ENCODE measurements around the gene ALDOB. TPM values are rescaled to one million over a fixed set of nuclear protein-coding genes. Genes with fewer than 3 reads are reported as not detected.
A peak's percentile ranks its signal among the peaks of the same experiment; 100 is the strongest.

ALDOB gene
- total RNA-seq = 0.43 TPM
- long read RNA-seq, partial matches to known transcripts = 0 of 1 reads
- long read RNA-seq, other reads (novel, unspliced or antisense) = 1 of 1 reads

DNA sequence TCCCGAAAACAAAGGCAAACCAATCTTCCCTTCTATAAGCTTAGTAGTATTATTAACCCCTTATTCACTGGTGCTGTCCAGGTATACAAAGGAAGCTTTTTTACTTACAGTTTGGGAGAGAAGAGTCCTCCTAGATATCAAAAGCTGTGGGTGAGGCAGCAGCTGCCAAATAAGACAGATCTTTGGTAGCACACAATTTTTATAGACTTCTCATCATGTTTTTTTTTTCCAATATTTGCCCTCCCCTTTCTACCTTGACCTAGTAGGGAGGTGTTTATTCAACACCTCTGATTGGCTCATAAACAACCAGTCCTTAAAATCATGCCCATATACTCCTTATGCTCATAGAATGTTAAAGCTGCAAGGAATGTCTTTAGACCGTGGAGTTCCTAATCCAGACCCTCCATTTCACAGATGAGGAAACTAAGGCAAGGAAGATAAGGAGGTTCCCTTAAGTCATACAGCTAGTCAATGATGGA is at the start of gene ALDOB:
Gene ALDOB (minus strand): TSS at position 174 of the 479 bp plus-strand sequence. CDS start 4,887 bp downstream, outside the sequence.
- DNase-seq (ENCODE audit: missing footprints) (no peak), ATAC-seq (no peak)
- intact Hi-C loops (cut with DNase I) = no loop called here

DNA sequence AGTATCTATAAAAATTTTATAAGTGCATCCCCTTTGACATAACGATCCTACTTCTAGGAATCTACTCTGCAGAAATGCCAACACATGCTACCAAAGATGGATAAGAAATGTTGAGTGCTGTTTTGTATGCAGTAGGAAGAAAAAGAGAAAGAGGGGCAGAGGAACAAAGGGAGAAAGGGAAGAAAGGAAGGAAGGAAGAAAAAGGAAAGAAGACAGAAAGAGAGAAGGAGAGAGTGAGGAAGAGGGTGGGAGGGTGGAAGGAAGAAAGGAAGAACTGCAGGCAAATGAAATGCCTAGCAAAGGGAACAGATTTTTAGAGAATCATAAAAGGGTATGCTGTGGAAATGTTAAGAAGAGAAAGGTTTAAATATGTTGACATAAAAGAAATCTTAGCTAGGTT is 48.5 kb upstream of the ALDOB start:
- intact Hi-C loops (cut with DNase I) = no loop called here
- DNase-seq (ENCODE audit: missing footprints) (no peak), ATAC-seq (no peak)

DNA sequence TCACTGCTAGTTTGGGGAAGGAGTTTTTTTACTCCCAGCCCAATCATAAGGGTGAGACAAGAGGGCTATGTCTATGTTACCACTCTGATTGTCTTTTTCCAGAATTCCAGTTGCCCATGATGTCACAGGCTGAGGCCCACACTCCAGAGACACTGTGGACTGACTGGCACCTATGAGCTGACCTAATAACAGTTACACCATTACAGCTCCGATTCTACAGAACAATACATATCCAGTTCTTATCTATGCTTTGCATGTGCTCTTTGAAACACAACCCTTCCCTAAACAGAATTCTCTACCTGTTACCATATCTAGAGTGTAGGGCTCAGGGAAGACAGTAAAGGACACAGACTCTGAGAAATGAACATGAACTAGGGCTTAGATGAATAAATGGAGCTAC is 45.7 kb upstream of the ALDOB start:
- intact Hi-C loops (cut with DNase I) = no loop called here
- DNase-seq (ENCODE audit: missing footprints) (no peak), ATAC-seq (no peak)

DNA sequence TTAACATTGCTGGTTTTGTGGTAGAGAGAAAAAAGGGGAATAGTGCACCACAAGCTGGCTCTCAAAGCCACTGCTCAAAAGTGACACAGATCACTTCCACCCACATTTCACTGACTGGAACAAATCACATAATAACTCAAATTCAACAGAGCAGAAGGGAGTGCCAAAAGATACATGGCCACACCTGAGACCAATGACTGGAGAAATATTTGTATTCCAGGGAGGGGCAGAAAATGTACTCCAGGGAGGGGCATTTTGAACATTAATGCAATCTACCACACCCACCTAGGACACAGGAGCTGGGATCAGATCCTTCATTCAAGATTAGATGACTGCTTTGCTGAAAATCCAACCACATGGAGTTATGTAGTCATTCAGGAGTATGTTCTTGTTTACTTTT is 44.8 kb upstream of the ALDOB start:
- intact Hi-C loops (cut with DNase I) = no loop called here
- ATAC-seq = no peak
- DNase-seq (ENCODE audit: missing footprints) = no peak

DNA sequence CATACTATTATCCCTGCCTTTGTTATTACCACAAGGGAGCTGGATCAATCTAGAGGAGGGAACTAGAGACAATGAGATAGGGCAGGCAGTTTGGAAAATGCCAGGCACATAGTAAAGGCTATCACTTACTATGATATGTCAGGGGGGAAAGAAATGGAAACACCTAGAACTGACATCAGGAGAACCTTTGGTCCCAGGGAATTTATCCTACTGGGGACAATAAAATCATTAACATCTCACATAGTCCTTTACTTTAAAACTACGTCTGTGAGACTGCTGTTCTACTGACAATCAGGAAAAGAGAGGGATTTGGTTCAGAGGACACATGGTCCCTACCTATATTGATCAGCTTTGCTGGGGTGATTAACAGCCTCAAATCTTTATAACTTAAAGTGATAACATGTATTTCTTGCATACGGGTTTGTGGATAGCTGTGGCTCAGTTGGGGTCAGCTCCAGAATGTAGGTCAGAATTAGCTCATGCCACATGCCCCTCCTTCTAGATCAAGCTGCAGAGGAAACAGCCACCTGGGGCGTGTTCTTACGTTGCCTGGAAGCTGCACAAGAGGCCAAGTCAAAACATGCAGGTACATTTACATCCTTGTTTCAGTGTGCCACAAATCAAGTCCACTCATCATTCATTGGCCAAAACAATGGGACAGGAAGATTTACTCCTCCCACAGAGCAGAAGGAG is 43.9 kb upstream of the ALDOB start:
- intact Hi-C loops (cut with DNase I) = no loop called here
- ATAC-seq (no peak), DNase-seq (ENCODE audit: missing footprints) (no peak)

DNA sequence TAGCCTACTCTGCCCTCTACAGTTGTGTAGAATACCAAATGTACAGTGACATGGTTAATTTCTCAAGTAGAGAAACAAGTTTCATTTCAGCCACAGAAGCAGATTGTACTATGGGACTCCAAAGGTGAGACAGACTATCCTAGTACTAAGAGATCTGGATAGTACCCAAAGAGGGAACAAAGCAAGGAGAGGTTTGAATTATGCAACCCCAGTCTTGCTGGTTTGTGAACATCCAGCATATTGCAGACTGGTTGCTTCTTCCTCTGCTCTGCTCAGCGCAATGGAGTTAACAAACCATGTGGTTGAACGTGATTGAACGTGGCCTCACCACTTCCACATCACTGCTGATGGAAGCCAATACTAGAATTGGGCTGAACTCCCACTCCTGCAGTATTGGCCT is 43.3 kb upstream of the ALDOB start:
- DNase-seq (ENCODE audit: missing footprints) (no peak), ATAC-seq (peak; percentile 47)
- intact Hi-C loops (cut with DNase I) = no loop called here

DNA sequence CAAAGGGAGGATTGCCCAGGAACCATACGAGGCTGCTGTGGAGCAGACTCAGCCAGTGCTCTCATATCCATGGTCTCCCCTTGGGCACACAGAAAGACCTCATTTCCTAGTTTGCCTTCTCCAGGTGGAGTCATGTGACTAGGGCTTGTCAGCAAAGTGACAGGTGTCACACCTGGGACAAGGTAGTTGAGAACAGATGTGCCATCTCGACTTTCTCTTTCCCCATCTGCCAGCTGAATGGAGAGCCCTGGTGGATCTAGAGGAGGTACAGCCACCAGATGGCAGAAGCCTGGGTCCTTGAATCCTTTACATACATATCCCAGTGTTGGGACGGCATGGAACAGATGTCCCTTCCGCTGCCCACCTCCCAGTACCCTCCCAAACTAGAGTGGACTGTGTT is 42.9 kb upstream of the ALDOB start:
- intact Hi-C loops (cut with DNase I) = no loop called here
- no peak for ATAC-seq

DNA sequence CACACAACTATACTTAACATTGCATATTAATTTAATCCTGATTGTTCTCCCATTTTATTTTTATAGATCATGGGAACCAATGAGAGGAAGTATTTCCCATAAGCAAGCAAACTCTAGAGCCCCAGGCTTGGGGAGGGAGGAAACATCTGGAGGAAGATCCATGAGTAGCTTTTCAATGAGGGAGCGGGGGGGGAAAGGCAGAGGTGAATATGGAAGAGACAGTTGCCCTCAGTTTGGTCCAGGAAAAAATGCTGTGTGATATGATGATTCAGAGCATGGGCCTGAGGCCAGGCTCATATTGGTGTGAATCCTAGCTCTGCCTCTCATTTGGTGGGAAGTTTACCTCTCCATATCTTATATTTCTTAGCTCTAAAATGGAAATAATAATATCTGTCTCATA is 42.2 kb upstream of the ALDOB start:
- ATAC-seq (no peak), DNase-seq (ENCODE audit: missing footprints) (no peak)
- intact Hi-C loops (cut with DNase I) = no loop called here

More for the DNA sequence above, 42.9 kb upstream of the ALDOB start:
- DNase-seq (ENCODE audit: missing footprints) = no peak

DNA sequence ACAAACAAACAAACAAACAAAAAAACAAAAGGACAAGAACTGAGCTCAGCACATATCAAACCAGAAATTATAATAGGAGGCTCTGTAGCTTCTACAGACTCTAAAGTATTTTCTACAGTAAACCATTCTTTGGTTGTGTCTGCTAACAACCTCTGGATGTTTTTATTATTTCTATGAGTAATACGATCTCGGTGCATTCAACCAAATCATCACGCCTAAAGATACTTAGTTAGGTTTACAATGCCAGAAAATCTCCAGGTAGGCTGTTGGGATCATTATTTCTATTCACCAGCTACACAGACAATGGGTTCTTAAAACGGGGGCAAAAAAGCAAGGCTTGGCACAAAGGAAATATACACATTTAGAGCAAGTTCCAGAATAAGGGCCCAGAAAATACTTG is 41.6 kb upstream of the ALDOB start:
- intact Hi-C loops (cut with DNase I) = no loop called here
- DNase-seq (ENCODE audit: missing footprints) = no peak
- ATAC-seq = no peak

DNA sequence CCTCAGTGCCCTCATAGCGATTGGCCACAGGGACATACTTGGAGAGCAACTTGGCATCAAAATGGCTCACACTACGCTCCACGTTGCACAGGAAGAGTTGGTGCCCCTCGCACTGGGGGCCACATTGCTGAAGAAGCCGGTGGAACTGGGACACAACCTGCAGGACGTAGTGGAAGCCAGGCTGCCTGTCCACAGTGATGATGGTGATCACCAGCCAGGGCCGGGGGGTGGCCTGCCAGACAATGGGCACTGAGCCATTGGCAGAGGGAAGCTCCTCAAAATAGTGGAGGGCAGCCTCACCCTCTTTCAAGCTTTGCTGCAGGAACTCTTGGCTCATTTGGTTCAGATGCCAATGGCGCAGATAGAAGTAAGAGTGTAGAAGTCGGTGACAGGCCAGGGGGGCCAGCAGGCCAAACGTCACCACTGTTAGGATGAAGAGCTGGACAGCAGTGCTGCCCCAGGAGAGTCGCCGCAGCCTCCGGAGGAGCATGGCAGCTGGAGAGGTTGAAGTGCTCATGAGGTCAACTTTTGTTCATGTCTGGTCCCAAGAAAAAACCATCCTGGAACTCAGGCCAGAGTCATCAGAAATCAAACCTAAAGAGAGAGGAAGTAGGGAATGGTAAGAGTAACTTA is 41.1 kb upstream of the ALDOB start:
- DNase-seq (ENCODE audit: missing footprints) (no peak), ATAC-seq (no peak)
- intact Hi-C loops (cut with DNase I) = no loop called here

DNA sequence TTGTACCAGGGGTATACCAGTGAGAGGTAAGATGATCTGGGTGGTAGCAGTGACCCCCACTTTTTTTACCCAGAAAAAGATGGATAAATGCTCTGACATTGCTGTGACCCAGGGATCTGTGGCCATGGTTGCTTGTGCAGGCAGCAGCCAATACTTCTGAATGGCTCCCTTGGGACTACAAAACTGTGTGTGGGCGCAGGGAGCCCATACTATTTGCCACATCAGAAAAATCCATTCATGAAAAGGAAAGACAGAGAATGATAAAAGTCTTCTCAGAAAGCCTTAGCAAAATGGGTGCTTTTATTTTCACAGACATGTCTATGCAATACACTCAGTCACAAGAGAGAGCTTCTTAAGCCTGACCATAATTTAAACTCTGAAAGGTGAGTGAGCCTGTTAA is 37.3 kb upstream of the ALDOB start:
- intact Hi-C loops (cut with DNase I) = no loop called here

DNA sequence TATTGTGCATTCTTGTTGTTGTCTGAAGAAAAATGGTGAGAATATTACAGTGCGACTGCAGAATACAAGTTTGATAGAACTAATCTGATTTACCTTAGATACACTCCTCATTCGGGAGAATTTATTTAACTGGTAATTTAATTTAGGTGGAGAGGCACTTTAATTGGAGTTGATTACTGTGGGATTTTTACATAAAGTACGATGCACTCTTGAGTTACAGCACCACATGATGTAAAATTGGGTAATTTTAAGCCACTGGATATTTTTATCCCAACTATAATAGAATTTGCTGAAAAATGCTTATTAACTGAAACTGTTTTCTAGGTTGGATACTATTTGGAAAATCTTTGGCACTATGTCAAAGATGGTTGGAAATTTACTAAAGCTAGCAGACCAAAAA is 35.4 kb upstream of the ALDOB start:
- no peak for DNase-seq (ENCODE audit: missing footprints)
- ATAC-seq = no peak
- intact Hi-C loops (cut with DNase I) = no loop called here

More for the DNA sequence above, 37.3 kb upstream of the ALDOB start:
- ATAC-seq (no peak), DNase-seq (ENCODE audit: missing footprints) (no peak)

DNA sequence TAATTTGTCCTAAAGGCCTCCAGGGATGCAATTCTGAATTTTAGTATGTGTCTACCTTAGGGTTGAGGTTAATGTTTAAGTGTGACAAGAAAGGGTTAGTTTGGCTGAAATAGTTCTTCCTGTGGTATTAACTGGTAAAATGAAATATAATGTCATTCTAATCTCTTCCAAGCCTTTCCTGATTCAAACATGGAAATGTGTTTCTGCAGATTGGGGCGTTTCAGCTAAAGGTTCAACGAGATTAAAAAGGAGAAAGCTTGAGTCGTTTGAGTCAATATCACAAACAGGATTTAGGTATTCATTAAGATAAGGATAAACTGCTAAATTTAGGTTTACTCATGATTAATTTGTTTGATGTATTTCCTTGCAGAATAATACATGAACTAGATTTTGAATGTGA is 34.4 kb upstream of the ALDOB start:
- ATAC-seq = no peak
- intact Hi-C loops (cut with DNase I) = no loop called here
- DNase-seq (ENCODE audit: missing footprints) = no peak

DNA sequence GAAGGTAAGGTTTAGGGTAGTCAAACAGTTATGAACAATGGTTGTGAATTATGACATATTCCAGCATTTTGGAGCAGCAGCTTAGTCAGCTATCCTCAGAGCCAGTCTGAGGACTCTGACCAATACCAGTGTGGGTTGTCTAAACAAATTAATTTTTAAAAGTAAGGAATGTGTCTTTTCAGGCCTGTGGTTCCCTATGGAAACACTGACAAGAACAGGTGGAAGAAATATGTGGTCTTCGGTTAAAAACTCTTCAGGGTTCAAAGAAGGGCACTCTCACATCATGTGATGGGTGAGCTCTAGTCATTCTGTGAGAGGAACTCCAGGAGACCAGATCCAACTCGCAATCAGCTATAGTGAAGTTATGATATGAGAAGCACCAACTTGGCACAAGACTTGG is 33.5 kb upstream of the ALDOB start:
- ATAC-seq = no peak
- intact Hi-C loops (cut with DNase I) = no loop called here
- no peak for DNase-seq (ENCODE audit: missing footprints)

DNA sequence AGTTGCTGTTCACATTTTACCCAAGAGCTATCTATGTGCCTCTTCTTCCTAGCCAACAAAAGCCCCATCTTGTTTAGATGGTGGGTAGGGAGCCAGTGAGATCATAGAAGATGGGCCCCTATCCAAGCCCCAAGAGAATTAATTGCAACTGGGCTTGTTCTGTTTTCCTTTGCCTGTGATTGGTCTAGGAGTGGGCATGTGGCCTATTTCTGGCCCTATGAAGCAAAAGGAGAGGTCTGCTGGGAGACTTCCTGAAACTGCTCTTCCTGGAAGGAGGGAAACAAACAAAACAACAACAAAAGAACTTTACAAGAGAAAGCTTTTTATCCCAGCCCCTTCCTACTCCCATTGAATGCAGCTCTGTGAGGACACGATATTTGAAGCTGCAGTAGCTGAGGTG is 32.5 kb upstream of the ALDOB start:
- intact Hi-C loops (cut with DNase I) = no loop called here
- DNase-seq (ENCODE audit: missing footprints) (no peak), ATAC-seq (no peak)

DNA sequence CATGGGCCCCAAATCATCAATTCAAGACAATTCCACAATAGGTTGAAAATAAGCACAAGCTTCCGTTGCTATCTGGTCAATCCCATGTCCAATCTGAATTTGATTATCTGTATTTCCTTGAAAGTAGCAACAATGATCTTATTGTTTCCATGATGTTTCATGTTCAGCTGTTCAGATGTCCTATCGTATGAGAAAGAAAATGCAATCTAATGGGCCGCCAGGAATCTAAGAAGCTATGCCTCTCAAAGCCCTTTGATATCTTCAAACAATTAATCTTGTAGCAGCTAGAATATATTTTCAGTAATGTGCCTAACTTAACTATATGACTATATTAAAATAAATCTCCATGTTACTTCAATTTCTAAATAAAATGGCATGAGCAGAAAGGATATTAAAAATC is 32.1 kb upstream of the ALDOB start:
- ATAC-seq = no peak
- intact Hi-C loops (cut with DNase I) = no loop called here
- no peak for DNase-seq (ENCODE audit: missing footprints)

DNA sequence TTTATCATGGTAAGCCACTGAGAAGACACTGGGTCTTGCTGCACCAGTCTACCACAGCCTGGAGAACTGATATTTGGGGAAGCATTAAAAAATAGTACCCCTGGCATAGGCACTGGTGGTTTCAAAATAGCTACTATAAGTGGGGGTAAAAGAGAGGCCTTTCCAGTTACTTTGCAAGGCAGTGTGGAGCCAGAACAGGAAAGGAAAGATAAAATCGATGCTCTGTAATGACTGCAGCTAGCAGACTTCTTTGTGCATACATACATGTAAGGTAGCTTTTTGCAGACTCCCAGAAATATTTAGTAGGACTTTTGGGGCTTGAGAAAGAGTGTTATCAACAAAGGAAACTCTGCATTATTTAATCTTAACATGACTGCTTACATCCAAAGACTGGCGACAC is 31.3 kb upstream of the ALDOB start:
- ATAC-seq (no peak), DNase-seq (ENCODE audit: missing footprints) (no peak)
- intact Hi-C loops (cut with DNase I) = no loop called here

DNA sequence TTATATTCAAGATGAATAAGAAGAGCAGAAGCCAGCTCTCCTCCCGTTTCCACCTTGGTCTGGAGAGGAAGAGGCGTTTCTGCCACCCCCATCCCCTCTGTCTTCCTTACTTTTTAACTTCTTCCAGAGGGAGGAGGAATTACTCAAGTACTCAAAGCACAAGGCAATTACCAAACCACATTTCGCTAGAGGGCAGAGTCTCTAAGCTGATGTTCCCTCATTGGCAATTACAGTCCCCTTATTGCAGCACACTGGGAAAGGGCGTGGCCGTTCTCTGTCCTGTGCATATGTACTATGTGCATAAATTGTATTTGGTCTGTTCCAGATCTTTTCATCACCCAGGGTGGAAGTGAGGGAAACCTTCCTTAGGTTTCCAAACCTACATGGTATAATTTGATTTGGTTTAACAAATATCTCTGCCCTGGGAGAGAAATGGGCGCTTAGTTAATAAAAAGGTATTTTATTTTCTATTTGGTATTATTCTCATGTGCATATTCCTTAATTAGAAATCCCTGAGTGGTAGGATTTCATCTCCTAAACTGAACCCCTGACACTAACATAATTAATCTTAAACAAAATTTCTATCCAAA is 29.8 kb upstream of the ALDOB start:
- intact Hi-C loops (cut with DNase I) = loop anchor here (1.0 kb wide), 1 partner anchor 65 kb away; no protein-coding TSS in a partner anchor
- DNase-seq (ENCODE audit: missing footprints) (no peak), ATAC-seq (peak; percentile 77)

DNA sequence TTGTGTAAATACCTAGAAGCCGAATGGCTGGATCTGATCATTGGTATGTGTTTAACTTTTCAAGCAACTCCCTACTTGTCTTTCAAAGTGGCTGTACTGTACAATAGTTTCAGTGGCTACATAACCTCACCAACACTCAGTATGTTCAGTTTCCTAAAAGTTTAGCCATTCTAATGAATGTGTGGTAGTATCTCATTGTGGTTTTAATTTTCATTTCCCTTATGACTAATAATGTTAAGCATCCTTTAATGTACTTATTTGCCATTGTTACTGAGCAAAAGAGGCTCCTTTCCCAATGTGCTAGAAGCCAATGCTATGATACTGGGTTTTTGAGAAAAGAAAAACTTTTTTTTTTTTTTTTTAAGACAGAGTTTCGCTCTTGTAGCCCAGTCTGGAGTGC is 27.8 kb upstream of the ALDOB start:
- intact Hi-C loops (cut with DNase I) = no loop called here
- ATAC-seq (no peak), DNase-seq (ENCODE audit: missing footprints) (no peak)

DNA sequence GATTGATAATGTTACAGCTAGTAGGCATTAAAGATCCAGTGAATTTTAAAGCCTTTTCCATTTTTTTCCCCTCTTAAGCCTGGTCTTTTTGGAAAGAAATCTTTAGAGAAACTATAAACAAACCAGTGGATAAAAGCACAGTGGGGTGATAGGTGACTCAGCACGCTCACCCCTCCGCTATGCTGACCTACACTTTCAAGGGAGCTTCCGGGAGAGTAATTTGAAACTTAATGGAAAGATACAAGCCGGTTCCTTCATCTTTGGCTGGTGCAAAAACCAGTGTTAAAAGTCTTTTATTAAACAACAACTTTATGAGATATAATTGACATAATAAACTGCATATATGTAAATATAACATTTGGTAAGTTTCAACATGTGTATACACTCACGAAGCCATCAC is 27.0 kb upstream of the ALDOB start:
- intact Hi-C loops (cut with DNase I) = no loop called here
- DNase-seq (ENCODE audit: missing footprints) (no peak), ATAC-seq (no peak)
